ENCODE measurements around the gene ZBTB7A. TPM values are rescaled to one million over a fixed set of nuclear protein-coding genes. Genes with fewer than 3 reads are reported as not detected.

The ZBTB7A gene
- total RNA-seq, 4 donors from 2014 or later: 138 to 162 (median 152) TPM

- 82 to 87% methylated on average over 10 of the region's 10 CpGs for WGBS, 2 donors
- TF ChIP-seq POLR2A (IDR thresholded peaks at IDR 0.05): no peak
- TF ChIP-seq CTCF (IDR thresholded peaks at IDR 0.05): no peak
These were observed 31.1 kb downstream of the ZBTB7A start for GRCh38 chr19:4035582-4035981.

GRCh38 chr19:4035018-4035566 lies 31.6 kb downstream of the ZBTB7A start:
- no peak overlapping the region for H3K4me3 ChIP-seq (ENCODE audit: low read depth, poor library complexity, severe bottlenecking)
- no peak for DNase-seq (ENCODE audit: low spot score in 2 of 2)
- TF ChIP-seq CTCF (IDR thresholded peaks at IDR 0.05) (no peak), POLR2A (IDR thresholded peaks at IDR 0.05) (no peak)
- intact Hi-C loops (cut with DNase I; ENCODE audit: low total_unique reads): no loop called here
- 82 to 83% methylated on average over 15 to 19 of the region's 19 CpGs for WGBS, 2 donors

More at GRCh38 chr19:4035582-4035981, 31.1 kb downstream of the ZBTB7A start:
- no peak for DNase-seq (ENCODE audit: low spot score in 2 of 2)
- intact Hi-C loops (cut with DNase I; ENCODE audit: low total_unique reads): no loop called here
- no peak overlapping the region for H3K4me3 ChIP-seq (ENCODE audit: low read depth, poor library complexity, severe bottlenecking)

GRCh38 chr19:4034048-4035017 lies 32.4 kb downstream of the ZBTB7A start:
- no peak for DNase-seq (ENCODE audit: low spot score in 2 of 2)
- TF ChIP-seq CTCF (IDR thresholded peaks at IDR 0.05) (no peak), POLR2A (IDR thresholded peaks at IDR 0.05) (no peak)
- intact Hi-C loops (cut with DNase I; ENCODE audit: low total_unique reads): no loop called here
- H3K4me3 ChIP-seq (ENCODE audit: low read depth, poor library complexity, severe bottlenecking): no peak overlapping the region
- 78 to 79% methylated on average over 16 to 33 of the region's 34 CpGs for WGBS, 2 donors

GRCh38 chr19:4033028-4033956 lies 33.4 kb downstream of the ZBTB7A start:
- 91% methylated on average over 50 to 54 of the region's 63 CpGs for WGBS, 2 donors
- intact Hi-C loops (cut with DNase I; ENCODE audit: low total_unique reads): no loop called here
- no peak for DNase-seq (ENCODE audit: low spot score in 2 of 2)
- H3K4me3 ChIP-seq (ENCODE audit: low read depth, poor library complexity, severe bottlenecking): no peak overlapping the region
- no peak for TF ChIP-seq POLR2A (IDR thresholded peaks at IDR 0.05)
- no peak for TF ChIP-seq CTCF (IDR thresholded peaks at IDR 0.05)

GRCh38 chr19:4032436-4032835 lies 34.3 kb downstream of the ZBTB7A start:
- WGBS, 2 donors: 51 to 55% methylated on average over 14 to 16 of the region's 16 CpGs

More at GRCh38 chr19:4032436-4032835, 34.3 kb downstream of the ZBTB7A start:
- H3K4me3 ChIP-seq (ENCODE audit: low read depth, poor library complexity, severe bottlenecking): no peak overlapping the region
- no peak for DNase-seq (ENCODE audit: low spot score in 2 of 2)
- TF ChIP-seq CTCF (IDR thresholded peaks at IDR 0.05): no peak
- TF ChIP-seq POLR2A (IDR thresholded peaks at IDR 0.05): no peak
- intact Hi-C loops (cut with DNase I; ENCODE audit: low total_unique reads): no loop called here
